GM19035 (cell line): ENCODE data around the gene WNT3.

Experiments
- ATAC-seq: cut with Tn5 transposase; IDR thresholded peaks from one replicate; pipeline ENCODE4 v1.9.1; 2021; ENCODE audit not compliant: unreplicated experiment

WNT3 gene

DNA sequence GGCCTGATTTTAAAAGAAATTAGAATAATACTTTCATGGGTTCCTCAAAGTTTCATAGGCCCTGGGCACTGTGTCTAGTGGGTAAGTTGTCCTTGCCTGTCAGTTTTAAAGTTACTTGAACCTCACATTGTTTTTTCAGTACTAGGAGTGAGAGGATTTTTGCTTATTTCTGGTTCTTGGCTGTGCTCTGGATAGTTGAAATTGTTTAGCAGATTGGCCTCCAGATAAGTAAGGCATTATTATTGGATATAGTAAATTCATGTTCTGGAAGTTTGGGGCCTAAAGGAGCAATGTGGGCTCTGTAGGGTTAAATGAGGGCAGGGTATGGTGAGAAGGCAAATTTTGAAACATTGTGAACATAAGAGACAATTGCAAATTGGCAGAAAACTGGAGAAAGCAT is 78.5 kb downstream of the WNT3 start:
- no peak for ATAC-seq

DNA sequence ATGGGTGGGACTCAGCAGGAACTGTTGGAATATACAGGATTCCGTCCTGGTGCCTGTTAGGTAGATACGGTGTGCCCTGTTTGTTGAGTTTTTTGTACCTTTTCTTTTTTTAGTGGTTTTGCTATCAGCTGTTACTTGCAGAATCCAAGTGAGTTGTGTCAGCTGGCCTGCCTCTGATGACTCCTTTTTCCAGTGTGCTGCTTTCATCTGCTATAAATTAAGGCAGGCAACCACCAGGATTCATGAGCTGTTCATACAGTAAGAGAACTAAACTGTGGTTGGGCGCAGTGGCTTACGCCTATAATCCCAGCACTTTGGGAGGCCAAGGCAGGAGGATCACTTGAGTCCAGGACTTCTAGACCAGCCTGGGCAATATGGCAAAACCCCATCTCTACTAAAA is 79.9 kb downstream of the WNT3 start:
- ATAC-seq = no peak

DNA sequence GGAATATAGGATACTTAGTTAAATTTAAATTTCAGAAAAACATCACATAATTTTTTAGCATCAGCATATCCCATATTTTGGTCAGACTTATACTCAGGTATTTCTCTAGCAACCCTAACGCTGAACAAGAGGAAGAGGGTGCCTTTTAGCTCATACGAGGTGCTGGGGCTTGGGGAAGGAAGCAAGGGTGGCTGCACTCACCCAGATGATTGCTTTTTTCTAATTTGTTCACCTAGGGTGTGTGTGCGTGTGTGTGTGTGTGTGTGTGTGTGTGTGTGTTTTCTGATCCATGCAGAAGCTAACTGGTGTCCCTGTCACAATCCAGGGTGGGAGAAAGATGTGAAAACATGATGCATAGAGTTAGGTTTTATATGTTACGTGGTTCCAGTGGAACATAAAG is 81.2 kb downstream of the WNT3 start:
- ATAC-seq = no peak

DNA sequence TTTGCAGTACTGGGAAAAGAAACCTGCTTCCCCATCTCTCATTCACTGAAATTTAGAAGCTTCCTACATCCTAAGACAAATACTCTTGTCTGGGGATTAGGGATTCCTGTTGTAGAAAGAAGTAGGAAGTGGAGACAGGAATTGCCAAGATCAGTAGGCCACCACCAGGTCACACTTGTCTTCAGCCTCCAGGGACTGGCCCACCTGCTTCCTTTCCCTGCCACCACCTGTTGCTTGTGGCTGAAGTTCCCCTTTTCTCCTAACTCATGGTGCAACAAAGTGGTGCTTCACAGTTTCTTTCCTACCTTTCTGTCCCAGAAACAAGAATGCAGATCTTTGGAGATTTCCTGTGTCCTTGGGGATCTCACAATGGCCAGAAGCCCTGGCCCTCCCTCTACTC is 82.4 kb downstream of the WNT3 start:
- ATAC-seq = no peak

DNA sequence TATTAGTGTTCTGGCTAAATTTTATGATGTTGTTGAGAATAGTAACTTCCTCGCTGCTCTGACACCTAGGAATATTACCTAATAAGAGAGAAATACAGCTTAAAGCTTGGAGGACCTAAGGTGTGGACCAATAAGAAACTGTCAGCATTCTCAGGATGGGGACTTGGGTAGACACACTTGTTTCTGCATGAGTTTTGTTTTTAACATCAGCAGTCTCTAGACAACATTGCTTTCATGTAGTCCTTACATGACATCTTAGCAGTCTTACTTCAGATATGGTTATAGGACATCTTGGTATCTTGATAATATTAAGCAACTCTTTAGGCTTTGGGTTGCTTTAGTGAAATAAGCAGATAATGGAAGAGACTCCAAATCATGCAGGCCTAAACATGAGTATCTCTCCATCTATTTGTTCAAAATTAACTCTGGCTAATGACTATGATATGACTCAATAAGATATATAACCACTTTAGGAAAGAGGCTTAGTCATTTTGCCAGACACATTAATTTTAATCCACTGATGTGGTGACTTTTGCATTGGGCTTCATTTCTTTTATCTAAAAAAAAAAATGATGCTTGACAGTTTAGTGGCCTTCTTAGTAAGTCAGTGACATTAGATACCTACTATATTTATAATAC is 84.5 kb downstream of the WNT3 start:
- no peak for ATAC-seq

DNA sequence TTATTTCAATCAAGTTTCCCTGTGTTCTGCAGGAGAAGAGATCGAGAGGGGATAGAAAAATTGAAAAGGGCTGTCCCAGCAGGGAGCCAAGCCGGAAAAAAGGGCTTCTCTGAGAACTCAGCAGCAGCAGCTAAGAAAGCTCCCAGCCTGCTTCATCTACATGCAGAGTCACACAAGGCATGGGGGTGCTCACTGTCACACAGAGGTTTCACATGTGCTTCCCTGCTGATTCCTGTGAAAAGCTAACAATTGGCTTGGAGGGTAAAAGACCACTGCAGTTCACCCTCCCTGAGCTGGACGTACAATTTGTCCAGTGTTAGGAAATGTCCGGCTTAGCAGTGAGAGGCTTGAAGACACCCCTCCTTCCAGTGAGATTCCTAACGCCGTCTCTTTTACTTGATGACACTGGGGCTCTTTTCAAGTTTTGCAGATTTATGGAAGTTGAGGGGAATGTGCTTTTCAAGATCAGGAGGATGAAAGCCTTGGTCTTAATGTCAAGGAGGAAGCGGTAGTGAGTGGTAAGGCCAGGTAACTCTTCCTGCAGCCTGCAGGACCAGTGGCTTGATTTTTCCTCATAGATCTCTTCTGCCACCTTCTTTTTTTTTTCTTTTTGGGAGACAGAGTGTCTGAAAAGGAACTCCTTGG is 85.6 kb downstream of the WNT3 start:
- ATAC-seq = no peak

DNA sequence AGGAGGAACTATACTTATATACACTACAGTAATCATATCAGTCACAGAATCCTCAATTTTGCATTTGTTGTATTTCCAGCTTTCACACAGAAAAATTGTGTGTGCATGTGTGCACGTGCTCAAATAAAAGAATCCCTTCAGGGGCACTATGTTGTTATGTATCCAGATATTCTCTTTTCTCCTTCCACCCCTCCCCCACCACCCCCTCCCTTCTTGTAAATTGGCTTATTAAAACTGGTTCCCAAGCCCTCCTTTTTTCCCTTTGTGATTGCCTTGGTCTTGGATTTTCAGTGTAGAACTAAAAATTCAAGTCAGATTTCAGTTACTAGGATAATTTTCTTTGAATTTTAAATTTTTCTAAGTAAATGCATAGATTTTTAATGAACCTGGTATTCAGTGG is 86.3 kb downstream of the WNT3 start:
- ATAC-seq = no peak

DNA sequence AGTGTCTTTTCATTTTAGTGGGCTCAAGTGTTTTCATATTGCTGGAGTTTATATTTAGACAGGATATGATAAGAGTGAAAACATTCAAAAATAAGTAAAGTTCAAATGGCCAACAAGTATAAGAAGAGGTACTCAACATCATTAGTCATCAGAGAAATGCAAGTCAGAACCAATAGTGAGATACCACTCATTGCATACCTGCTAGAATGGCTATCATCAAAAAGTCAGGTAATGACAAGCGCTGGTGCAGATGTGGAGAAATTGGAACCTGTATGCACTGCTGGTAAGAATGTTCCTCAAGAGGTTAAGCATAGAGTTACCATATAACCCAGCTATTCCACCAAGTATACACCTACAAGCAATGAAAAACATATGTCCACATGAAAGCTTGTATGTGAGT is 87.8 kb downstream of the WNT3 start:
- ATAC-seq = no peak

DNA sequence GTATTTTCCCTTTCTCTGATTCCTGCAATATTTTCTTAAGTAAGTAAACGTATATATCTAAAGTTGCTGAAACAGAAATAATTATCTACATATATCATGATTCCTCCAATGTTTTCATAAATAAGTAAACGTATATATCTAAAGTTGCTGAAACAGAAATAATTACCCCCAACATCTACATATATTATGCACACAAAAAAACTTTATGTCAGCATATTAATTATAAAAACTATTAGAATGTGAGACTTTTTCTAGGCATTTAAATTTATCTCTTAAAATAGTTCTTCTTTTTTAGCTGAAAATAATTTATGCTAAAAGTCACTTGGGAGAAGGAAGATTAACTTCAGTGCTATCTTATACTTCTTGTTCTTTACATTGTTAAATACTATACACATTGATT is 88.5 kb downstream of the WNT3 start:
- no peak for ATAC-seq

DNA sequence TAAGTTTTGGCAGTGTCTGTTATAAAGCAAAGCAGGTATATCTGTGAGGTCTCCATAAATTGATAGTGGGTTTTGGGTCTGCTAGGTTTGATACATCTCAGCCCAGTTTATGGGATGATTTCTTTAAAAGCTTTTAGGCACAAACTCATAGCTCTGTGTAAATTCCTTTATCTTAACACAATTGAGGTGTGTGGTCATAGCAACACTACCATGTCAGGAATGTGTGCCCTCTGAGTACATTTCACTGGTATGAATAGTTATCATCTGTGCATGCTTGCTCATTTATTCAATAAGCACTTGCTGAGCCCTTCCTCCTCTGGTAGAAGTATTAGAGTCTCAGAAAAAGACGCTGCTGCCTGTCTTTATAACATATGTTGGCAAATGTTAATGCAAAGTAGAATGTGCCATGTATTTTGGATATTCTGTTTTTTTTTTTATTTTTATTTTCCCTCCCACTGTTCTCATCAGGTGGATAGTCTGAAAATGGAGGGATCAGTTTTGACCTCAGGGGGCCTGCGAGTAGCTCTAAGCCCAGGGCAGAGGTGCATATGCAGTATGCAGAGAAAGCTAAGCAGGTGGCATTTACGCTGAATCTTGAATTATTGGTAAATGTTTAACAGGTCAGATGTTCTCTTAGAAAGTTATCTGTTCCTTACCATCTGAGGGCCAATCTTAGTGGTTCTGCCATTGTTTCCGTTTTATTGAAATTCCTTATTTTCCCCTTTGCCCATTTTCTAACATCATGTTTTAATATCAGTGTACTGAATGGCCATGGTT is 90.7 kb downstream of the WNT3 start:
- ATAC-seq = no peak

DNA sequence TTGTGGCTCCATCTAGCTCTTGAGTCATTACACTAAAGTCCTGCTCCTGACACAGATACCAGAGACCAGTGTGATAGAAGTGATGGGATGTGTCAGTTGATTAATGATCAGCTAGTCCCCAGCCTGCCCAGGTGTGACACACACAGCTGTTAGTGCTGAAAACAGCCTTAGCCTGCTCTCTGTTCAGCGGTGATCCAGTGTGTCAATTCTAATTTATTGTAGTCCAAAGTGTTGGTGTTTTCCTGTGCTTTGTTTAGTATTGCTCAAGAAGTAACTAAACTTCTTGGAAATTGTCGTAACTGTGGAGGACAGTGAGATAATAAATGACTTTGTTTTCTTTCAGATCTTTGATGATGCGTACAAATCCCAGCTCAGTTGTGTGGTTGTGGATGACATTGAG is 92.3 kb downstream of the WNT3 start:
- no peak for ATAC-seq

DNA sequence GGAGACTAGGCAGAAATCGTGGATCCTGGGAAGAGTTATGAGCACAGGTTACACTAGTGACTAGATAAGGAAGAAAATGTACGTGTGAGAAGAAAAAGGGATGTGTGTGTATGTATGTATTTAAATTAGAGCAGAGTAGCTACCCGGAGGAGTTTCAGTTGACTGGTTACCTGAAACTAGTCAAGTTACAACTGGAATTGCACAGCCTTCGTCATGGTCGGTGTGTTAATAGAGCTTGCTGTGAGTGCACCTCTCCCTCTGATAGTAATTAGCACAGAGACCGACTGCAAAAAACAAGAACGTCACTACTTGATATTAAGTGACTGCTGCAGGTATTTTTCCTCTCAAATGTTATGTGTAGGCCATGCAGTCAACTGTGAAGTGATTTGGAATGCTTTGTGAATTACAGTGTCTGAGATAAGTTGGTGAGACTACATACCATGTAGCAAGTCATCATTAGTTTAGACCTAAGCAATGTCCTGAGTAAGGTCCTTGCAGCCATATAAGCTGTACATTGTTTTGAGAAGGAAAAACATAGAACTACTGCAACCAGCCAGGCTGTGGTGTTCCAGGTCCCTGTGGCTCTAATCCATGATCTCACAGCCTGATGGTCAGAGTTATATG is 95.7 kb downstream of the WNT3 start:
- no peak for ATAC-seq

DNA sequence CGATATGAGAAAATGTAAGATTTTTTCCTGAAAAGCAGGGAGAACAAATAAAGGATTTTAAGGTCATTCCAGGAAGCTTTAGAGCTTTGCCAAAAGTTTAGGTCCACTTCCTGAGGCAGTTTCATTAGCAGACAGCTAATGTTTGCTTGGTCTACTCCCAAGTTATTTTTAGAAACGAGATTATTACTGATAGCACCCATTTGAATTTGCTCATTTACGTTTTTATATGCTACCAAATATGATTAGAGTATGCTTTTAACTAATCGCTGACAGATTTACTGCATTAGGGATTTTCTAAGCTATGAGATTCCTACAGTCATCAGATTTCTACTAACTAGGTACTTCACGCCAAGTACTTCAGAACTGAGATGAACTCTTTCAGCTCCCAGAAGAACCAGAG is 98.1 kb downstream of the WNT3 start:
- no peak for ATAC-seq

DNA sequence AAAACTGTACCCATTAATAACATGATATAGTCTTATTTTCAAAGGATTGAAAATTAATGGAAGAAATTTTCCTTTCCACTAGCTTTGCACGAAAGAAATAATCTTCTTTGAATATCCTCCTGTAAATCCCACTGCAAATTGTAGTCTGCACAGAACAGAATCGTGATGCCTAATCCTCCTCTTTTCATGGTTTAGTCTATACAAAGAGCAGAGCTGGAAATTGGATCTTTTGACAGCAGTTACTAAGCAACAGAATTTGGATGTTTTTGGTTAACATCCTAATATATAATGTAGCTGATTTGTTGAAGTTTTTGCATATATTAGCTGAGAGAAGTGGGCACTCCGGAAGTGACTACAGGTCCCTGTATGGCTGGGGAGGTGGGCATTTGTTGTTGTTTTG is 98.6 kb downstream of the WNT3 start:
- ATAC-seq = no peak

DNA sequence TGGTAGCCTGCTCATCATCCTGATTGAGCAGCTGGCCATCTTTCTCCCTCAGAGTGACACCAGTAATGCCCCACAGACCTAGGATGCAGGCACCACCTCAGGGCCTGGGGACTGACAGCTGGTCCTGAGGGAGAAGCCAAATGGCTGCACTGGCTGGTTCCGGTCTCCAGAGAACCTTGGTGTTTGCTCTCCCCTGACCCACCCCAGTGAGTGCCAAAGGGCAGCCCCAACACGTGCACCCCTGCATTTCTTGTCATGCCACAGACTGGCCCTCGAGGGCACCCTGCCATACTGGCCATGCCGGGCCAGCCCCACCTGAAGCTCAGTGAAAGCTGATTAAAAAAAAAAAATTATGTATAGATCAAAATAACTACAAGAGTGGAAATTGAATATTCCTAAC is 100.5 kb downstream of the WNT3 start:
- ATAC-seq = no peak
